ENCODE data around the gene EID3.

Gene EID3

GRCh38 chr12:104263580-104264358 is 39.8 kb upstream of the EID3 start:
- no peak for TF ChIP-seq TEAD4 (IDR thresholded peaks at IDR 0.05)
- no peak for TF ChIP-seq FOXM1 (IDR thresholded peaks at IDR 0.05; ENCODE audit: borderline replicate concordance, low read depth)
- no peak for TF ChIP-seq ZBTB7A (IDR thresholded peaks at IDR 0.05; ENCODE audit: low read depth)
- TF ChIP-seq TCF12 (IDR thresholded peaks at IDR 0.05; ENCODE audit: low read depth): no peak
- no peak for TF ChIP-seq TAF1 (IDR thresholded peaks at IDR 0.05; ENCODE audit: low read depth)
- TF ChIP-seq CREB1 (IDR thresholded peaks at IDR 0.05; ENCODE audit: low read depth): no peak
- no peak for TF ChIP-seq RAD21 (IDR thresholded peaks at IDR 0.05; ENCODE audit: low read depth)
- no peak for TF ChIP-seq EP300 (IDR thresholded peaks at IDR 0.05; ENCODE audit: borderline replicate concordance)
- TF ChIP-seq CEBPB (IDR thresholded peaks at IDR 0.05): no peak
- TF ChIP-seq, protein P1, sequence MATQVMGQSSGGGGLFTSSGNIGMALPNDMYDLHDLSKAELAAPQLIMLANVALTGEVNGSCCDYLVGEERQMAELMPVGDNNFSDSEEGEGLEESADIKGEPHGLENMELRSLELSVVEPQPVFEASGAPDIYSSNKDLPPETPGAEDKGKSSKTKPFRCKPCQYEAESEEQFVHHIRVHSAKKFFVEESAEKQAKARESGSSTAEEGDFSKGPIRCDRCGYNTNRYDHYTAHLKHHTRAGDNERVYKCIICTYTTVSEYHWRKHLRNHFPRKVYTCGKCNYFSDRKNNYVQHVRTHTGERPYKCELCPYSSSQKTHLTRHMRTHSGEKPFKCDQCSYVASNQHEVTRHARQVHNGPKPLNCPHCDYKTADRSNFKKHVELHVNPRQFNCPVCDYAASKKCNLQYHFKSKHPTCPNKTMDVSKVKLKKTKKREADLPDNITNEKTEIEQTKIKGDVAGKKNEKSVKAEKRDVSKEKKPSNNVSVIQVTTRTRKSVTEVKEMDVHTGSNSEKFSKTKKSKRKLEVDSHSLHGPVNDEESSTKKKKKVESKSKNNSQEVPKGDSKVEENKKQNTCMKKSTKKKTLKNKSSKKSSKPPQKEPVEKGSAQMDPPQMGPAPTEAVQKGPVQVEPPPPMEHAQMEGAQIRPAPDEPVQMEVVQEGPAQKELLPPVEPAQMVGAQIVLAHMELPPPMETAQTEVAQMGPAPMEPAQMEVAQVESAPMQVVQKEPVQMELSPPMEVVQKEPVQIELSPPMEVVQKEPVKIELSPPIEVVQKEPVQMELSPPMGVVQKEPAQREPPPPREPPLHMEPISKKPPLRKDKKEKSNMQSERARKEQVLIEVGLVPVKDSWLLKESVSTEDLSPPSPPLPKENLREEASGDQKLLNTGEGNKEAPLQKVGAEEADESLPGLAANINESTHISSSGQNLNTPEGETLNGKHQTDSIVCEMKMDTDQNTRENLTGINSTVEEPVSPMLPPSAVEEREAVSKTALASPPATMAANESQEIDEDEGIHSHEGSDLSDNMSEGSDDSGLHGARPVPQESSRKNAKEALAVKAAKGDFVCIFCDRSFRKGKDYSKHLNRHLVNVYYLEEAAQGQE (IDR thresholded peaks at IDR 0.05; ENCODE audit: low read depth): no peak
- no peak for TF ChIP-seq EGR1 (IDR thresholded peaks at IDR 0.05)

DNA sequence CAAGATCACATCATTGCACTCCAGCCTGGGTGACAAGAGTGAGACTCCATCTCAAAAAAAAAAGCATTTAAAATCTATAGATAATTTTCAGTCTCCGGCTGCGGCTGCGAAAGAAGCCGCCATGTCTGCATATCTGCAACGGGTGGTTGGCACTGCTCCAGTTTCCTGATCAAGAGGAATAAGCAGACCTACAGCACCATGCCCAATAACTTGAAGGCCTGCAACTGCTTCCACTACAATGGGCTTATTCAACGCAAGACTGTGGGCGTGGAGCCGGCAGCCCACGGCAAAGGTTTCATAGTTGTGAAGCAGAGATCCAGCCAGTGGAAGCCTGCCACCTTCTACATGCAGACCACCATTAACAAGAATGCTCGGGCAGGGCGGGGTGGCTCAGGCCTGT is 30.6 kb upstream of the EID3 start:
- TF ChIP-seq, protein P1 (IDR thresholded peaks at IDR 0.05; ENCODE audit: low read depth): no peak
- TF ChIP-seq RAD21 (IDR thresholded peaks at IDR 0.05; ENCODE audit: low read depth) (no peak), EP300 (IDR thresholded peaks at IDR 0.05; ENCODE audit: borderline replicate concordance) (no peak), FOXM1 (IDR thresholded peaks at IDR 0.05; ENCODE audit: borderline replicate concordance, low read depth) (no peak), TAF1 (IDR thresholded peaks at IDR 0.05; ENCODE audit: low read depth) (no peak), USF1 (IDR thresholded peaks at IDR 0.05) (no peak), TEAD4 (IDR thresholded peaks at IDR 0.05) (no peak), CEBPB (IDR thresholded peaks at IDR 0.05) (no peak), NFIC (IDR thresholded peaks at IDR 0.05) (no peak), ZBTB7A (IDR thresholded peaks at IDR 0.05; ENCODE audit: low read depth) (no peak), CREB1 (IDR thresholded peaks at IDR 0.05; ENCODE audit: low read depth) (no peak), YY1 (IDR thresholded peaks at IDR 0.05; ENCODE audit: low read depth) (no peak), TCF12 (IDR thresholded peaks at IDR 0.05; ENCODE audit: low read depth) (no peak), EGR1 (IDR thresholded peaks at IDR 0.05) (no peak)
- TF ChIP-seq, protein P2, sequence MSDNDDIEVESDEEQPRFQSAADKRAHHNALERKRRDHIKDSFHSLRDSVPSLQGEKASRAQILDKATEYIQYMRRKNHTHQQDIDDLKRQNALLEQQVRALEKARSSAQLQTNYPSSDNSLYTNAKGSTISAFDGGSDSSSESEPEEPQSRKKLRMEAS (IDR thresholded peaks at IDR 0.05): no peak

DNA sequence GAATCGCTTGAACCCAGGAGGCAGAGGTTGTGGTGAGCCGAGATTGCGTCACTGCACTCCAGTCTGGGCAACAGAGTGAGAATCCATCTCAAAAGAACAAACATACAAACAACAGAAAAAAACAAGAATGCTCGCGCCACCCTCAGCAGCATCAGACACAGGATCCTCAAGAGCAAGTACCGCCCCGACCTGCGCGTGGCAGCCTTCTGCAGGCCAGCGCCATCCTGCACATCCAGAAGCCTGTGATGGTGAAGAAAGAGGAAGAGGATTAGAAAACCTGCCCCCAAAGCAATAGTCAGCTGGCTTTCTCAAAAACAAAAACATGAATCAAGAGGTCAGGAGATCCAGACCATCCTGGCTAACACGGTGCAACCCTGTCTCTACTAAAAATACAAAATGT is 30.0 kb upstream of the EID3 start:
- no peak for TF ChIP-seq NFIC (IDR thresholded peaks at IDR 0.05)
- TF ChIP-seq, protein P1 (IDR thresholded peaks at IDR 0.05; ENCODE audit: low read depth): no peak
- TF ChIP-seq, protein P2 (IDR thresholded peaks at IDR 0.05): no peak
- no peak for TF ChIP-seq TCF12 (IDR thresholded peaks at IDR 0.05; ENCODE audit: low read depth)
- TF ChIP-seq CEBPB (IDR thresholded peaks at IDR 0.05): no peak
- TF ChIP-seq YY1 (IDR thresholded peaks at IDR 0.05; ENCODE audit: low read depth): no peak
- no peak for TF ChIP-seq TAF1 (IDR thresholded peaks at IDR 0.05; ENCODE audit: low read depth)
- TF ChIP-seq EP300 (IDR thresholded peaks at IDR 0.05; ENCODE audit: borderline replicate concordance): no peak

- TF ChIP-seq NFIC (IDR thresholded peaks at IDR 0.05) (no peak), TCF12 (IDR thresholded peaks at IDR 0.05; ENCODE audit: low read depth) (no peak), EGR1 (IDR thresholded peaks at IDR 0.05) (no peak), YY1 (IDR thresholded peaks at IDR 0.05; ENCODE audit: low read depth) (no peak), USF1 (IDR thresholded peaks at IDR 0.05) (no peak), CEBPB (IDR thresholded peaks at IDR 0.05) (no peak), ZBTB7A (IDR thresholded peaks at IDR 0.05; ENCODE audit: low read depth) (no peak), RAD21 (IDR thresholded peaks at IDR 0.05; ENCODE audit: low read depth) (no peak), FOXM1 (IDR thresholded peaks at IDR 0.05; ENCODE audit: borderline replicate concordance, low read depth) (no peak), CREB1 (IDR thresholded peaks at IDR 0.05; ENCODE audit: low read depth) (no peak), TAF1 (IDR thresholded peaks at IDR 0.05; ENCODE audit: low read depth) (no peak), EP300 (IDR thresholded peaks at IDR 0.05; ENCODE audit: borderline replicate concordance) (no peak), TEAD4 (IDR thresholded peaks at IDR 0.05) (no peak)
- TF ChIP-seq, protein P1 (IDR thresholded peaks at IDR 0.05; ENCODE audit: low read depth): no peak
- TF ChIP-seq, protein P2 (IDR thresholded peaks at IDR 0.05): no peak
Measured at GRCh38 chr12:104274811-104275210, 28.7 kb upstream of the EID3 start.

Measured in Ishikawa (cell line).